Loucy (cell line): ENCODE results near the gene RAI14.
A peak's percentile ranks its signal among the peaks of the same experiment; 100 is the strongest.

Source experiments
- H2AFZ ChIP-seq: fragments of 200-600 bp; sonication (generic); 2 replicates; pipeline ENCODE4 v1.6.0; 2016; ENCODE audit warnings: antibody characterized with exemption, mild to moderate bottlenecking, low read length, moderate library complexity
- H3F3A ChIP-seq: fragments of 200-600 bp; 2 replicates; pipeline ENCODE4 v1.6.0; 2016; ENCODE audit warnings: antibody characterized with exemption, low read depth, mild to moderate bottlenecking
- H3K27me3 ChIP-seq: fragments of 200-600 bp; sonication (generic); 2 replicates; pipeline ENCODE4 v1.6.1; 2014; ENCODE audit warnings: low read length, mild to moderate bottlenecking; ENCODE audit not compliant: insufficient read depth, poor library complexity, severe bottlenecking
- H3K36me3 ChIP-seq: fragments of 200-600 bp; sonication (generic); 2 replicates; pipeline ENCODE4 v1.6.1; 2016; ENCODE audit warnings: low read length; ENCODE audit not compliant: insufficient read depth
- H3K4me1 ChIP-seq: fragments of 200-600 bp; sonication (generic); 2 replicates; pipeline ENCODE4 v1.5.1; 2014; ENCODE audit warnings: low read length, mild to moderate bottlenecking; ENCODE audit not compliant: insufficient read depth, poor library complexity, severe bottlenecking
- H3K4me2 ChIP-seq: fragments of 200-600 bp; sonication (generic); 2 replicates; pipeline ENCODE4 v1.6.0; 2014; ENCODE audit warnings: antibody characterized with exemption, low read length, low read depth, mild to moderate bottlenecking; ENCODE audit not compliant: poor library complexity, severe bottlenecking
- H3K4me3 ChIP-seq: fragments of 200-600 bp; sonication (generic); 2 replicates; pipeline ENCODE4 v1.5.1; 2014; ENCODE audit warnings: low read length, mild to moderate bottlenecking, mixed read lengths; ENCODE audit not compliant: poor library complexity, severe bottlenecking
- H3K79me2 ChIP-seq: fragments of 200-600 bp; sonication (generic); 2 replicates; pipeline ENCODE4 v1.6.1; 2014; ENCODE audit warnings: low read length; ENCODE audit not compliant: insufficient read depth
- H3K9ac ChIP-seq: fragments of 200-600 bp; sonication (generic); 2 replicates; pipeline ENCODE4 v1.6.0; 2014; ENCODE audit warnings: mild to moderate bottlenecking, low read depth, low read length, moderate library complexity; ENCODE audit not compliant: poor library complexity, severe bottlenecking
- H3K9me2 ChIP-seq: fragments of 200-600 bp; sonication (generic); replicated peaks from 2 replicates; pipeline ENCODE4 v1.6.1; 2016; ENCODE audit warnings: low read depth, low read length, mixed read lengths
- H3K9me3 ChIP-seq: fragments of 200-600 bp; sonication (generic); 2 replicates; pipeline ENCODE4 v1.6.1; 2014; ENCODE audit warnings: mild to moderate bottlenecking, antibody characterized with exemption, low read length, low read depth; ENCODE audit not compliant: insufficient read depth
- H4K20me1 ChIP-seq: fragments of 200-600 bp; sonication (generic); 2 replicates; pipeline ENCODE4 v1.6.0; 2014; ENCODE audit warnings: antibody characterized with exemption, low read length, mild to moderate bottlenecking; ENCODE audit not compliant: insufficient read depth, poor library complexity, severe bottlenecking
- EZH2phosphoT487 ChIP-seq: fragments of 200-600 bp; IDR thresholded peaks from 2 replicates; pipeline ENCODE4 v1.6.1; 2018; ENCODE audit warnings: antibody characterized with exemption, mild to moderate bottlenecking, moderate library complexity, borderline replicate concordance
- TF ChIP-seq, protein P1 (sequence below): fragments of 200-600 bp; sonication (generic); conservative IDR thresholded peaks from 2 replicates; pipeline ENCODE4 v1.5.1; 2014; ENCODE audit warnings: mild to moderate bottlenecking, antibody characterized with exemption, low read length

RAI14 gene

DNA sequence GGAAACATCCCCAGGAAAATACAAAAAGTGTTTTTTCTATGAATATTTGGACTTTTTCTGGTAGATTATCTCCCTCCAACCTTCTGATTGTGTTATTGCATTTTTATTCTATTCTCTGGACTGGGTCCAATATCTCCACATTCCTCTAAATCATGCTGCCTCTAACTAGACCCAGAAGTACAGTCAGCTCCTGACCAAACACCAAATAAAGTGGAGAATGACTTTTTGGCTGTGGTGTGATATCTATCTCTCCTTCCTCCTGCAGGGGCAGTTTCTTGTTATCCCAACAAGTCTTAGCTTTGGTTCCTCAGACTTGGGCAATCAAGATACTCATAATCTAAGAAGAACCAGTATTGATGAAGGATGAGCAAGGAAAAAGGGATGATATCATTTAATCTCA is 3.2 kb upstream of the RAI14 start:
- Histone ChIP-seq H3K9me3 (no peaks in the 10 kb centered on the region), H3K36me3 (no peaks in the 10 kb centered on the region), H3K27me3 (no peaks in the 10 kb centered on the region), H3K9me2 (no peaks in the 10 kb centered on the region), H4K20me1 (no peaks in the 10 kb centered on the region), H3K4me2 (no peak overlapping the region), H3K9ac (no peak overlapping the region), H3K79me2 (peaks cover 11% of the 10 kb centered on the region), H3K4me3 (no peak overlapping the region), H2AFZ (no peak overlapping the region), H3F3A (peaks cover 14% of the 10 kb centered on the region; the same call in 1 of the 2 replicates), H3K4me1 (peaks cover 40% of the 10 kb centered on the region)
- no peak for TF ChIP-seq EZH2phosphoT487
- TF ChIP-seq, protein P1, sequence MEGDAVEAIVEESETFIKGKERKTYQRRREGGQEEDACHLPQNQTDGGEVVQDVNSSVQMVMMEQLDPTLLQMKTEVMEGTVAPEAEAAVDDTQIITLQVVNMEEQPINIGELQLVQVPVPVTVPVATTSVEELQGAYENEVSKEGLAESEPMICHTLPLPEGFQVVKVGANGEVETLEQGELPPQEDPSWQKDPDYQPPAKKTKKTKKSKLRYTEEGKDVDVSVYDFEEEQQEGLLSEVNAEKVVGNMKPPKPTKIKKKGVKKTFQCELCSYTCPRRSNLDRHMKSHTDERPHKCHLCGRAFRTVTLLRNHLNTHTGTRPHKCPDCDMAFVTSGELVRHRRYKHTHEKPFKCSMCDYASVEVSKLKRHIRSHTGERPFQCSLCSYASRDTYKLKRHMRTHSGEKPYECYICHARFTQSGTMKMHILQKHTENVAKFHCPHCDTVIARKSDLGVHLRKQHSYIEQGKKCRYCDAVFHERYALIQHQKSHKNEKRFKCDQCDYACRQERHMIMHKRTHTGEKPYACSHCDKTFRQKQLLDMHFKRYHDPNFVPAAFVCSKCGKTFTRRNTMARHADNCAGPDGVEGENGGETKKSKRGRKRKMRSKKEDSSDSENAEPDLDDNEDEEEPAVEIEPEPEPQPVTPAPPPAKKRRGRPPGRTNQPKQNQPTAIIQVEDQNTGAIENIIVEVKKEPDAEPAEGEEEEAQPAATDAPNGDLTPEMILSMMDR = no peak

GRCh38 chr5:34653708-34654107 is 2.4 kb upstream of the RAI14 start:
- TF ChIP-seq EZH2phosphoT487 = no peak
- TF ChIP-seq, protein P1 = no peak
- Histone ChIP-seq H3K4me3 (no peak overlapping the region), H2AFZ (no peak overlapping the region), H3K27me3 (no peaks in the 10 kb centered on the region), H4K20me1 (no peaks in the 10 kb centered on the region), H3K9me2 (no peaks in the 10 kb centered on the region), H3K36me3 (no peaks in the 10 kb centered on the region), H3K9me3 (no peaks in the 10 kb centered on the region), H3K9ac (no peak overlapping the region), H3K4me2 (no peak overlapping the region), H3K79me2 (peaks cover 17% of the 10 kb centered on the region), H3F3A (peaks cover 14% of the 10 kb centered on the region; the same call in 1 of the 2 replicates), H3K4me1 (peaks cover 45% of the 10 kb centered on the region)

GRCh38 chr5:34655354-34655991 is 655 bp upstream of the RAI14 start:
- H3K9me2 ChIP-seq = no peaks in the 10 kb centered on the region
- no peaks in the 10 kb centered on the region for H4K20me1 ChIP-seq
- H3K27me3 ChIP-seq = no peaks in the 10 kb centered on the region
- H3K9ac ChIP-seq = peak overlapping the region; percentile 88
- H2AFZ ChIP-seq = peak overlapping the region; percentile 81
- H3K4me1 ChIP-seq = peaks cover 44% of the 10 kb centered on the region
- H3K79me2 ChIP-seq = peaks cover 30% of the 10 kb centered on the region
- peak overlapping the region; percentile 88 for H3K4me3 ChIP-seq
- H3F3A ChIP-seq = peaks cover 14% of the 10 kb centered on the region; the same call in 1 of the 2 replicates
- H3K36me3 ChIP-seq = no peaks in the 10 kb centered on the region
- H3K4me2 ChIP-seq = peak overlapping the region; percentile 98
- no peak for TF ChIP-seq EZH2phosphoT487
- TF ChIP-seq, protein P1 = no peak
- no peaks in the 10 kb centered on the region for H3K9me3 ChIP-seq
